ENCODE measurements around the gene DDA1.

- no peak for TF ChIP-seq EP300 (IDR thresholded peaks at IDR 0.05; ENCODE audit: low read depth)
- TF ChIP-seq CTCF (IDR thresholded peaks at IDR 0.05) = no peak
- no peak for TF ChIP-seq POLR2A (IDR thresholded peaks at IDR 0.05)
Observed at GRCh38 chr19:17321655-17322489, 12.5 kb downstream of the DDA1 start.

Data from transverse colon (tissue), 3 donors.